Measurements from ENCODE around the gene IGFBP5. TPM values are rescaled to one million over a fixed set of nuclear protein-coding genes. Genes with fewer than 3 reads are reported as not detected.
A peak's percentile ranks its signal among the peaks of the same experiment; 100 is the strongest.

IGFBP5 gene
- total and polyA plus RNA-seq, 2 of the 8 experiments (the other 6 are each of a cell fraction or from before 2014, with no cell fraction given) = 2.2 to 2.5 TPM

GRCh38 chr2:216678813-216679657 lies 16.3 kb downstream of the IGFBP5 start:
- Histone ChIP-seq H3K27me3 (replicated peaks in 1 of 4; ENCODE audit: control insufficient read depth in 3 of 4, extremely low read depth in 1 of 4, insufficient read depth in 3 of 4, low read length in 3 of 4) (no peaks in the 10 kb centered on the region), H3K79me2 (ENCODE audit: control insufficient read depth in 1 of 2, insufficient read depth in 2 of 2, low read length in 2 of 2) (no peaks in the 10 kb centered on the region), H2BK12ac (ENCODE audit: low read depth, low read length) (peak overlapping the region; percentile 75; the same call in 1 of the 2 replicates), H3K4ac (replicated peaks; ENCODE audit: insufficient read length, low read depth, low read length) (no peak overlapping the region), H3K4me3 (ENCODE audit: extremely low read depth in 1 of 4, insufficient read depth in 2 of 4, low read depth in 3 of 4, low read length in 4 of 4) (no peak overlapping the region), H4K8ac (ENCODE audit: extremely low read depth, insufficient read depth, low read length) (no peak overlapping the region; the same call in 1 of the 2 replicates), H4K91ac (replicated peaks; ENCODE audit: insufficient read length, low read length) (no peak overlapping the region), H4K5ac (ENCODE audit: insufficient read length, low read depth, low read length) (no peak overlapping the region), H2BK15ac (ENCODE audit: low read length) (no peak overlapping the region), H2AK5ac (ENCODE audit: low read depth, low read length) (no peak overlapping the region), H3K14ac (ENCODE audit: insufficient read length) (no peak overlapping the region), H3K9me3 (ENCODE audit: insufficient read depth in 2 of 2, low read depth in 1 of 2, low read length in 1 of 2) (no peaks in the 10 kb centered on the region), H3K9ac (replicated peaks in 1 of 4; ENCODE audit: extremely low read depth in 1 of 4, low read depth in 3 of 4, low read length in 3 of 4) (no peak overlapping the region), H3K23me2 (ENCODE audit: low read depth, low read length) (no peaks in the 10 kb centered on the region), H3K79me1 (ENCODE audit: low read depth, low read length) (no peaks in the 10 kb centered on the region), H3K36me3 (ENCODE audit: control insufficient read depth in 2 of 4, insufficient read depth in 4 of 4, low read length in 3 of 4) (no peaks in the 10 kb centered on the region; a peak in 1 of 8 replicates), H3K4me1 (replicated peaks in 1 of 4; ENCODE audit: control insufficient read depth in 3 of 4, insufficient read depth in 4 of 4, low read length in 3 of 4) (peaks cover 0 to 4% (median 2%) of the 10 kb centered on the region in 4 experiments; a peak in 4 of 7 replicates), H4K20me1 (replicated peaks in 1 of 2; ENCODE audit: control insufficient read depth in 1 of 2, insufficient read depth in 2 of 2, low read length in 2 of 2) (no peaks in the 10 kb centered on the region), H3K18ac (ENCODE audit: extremely low read depth, low read length) (no peak overlapping the region; the same call in 1 of the 2 replicates), H2BK5ac (ENCODE audit: low read depth, low read length) (peak overlapping the region; percentile 52; the same call in 1 of the 2 replicates), H2AFZ (ENCODE audit: low read length) (no peak overlapping the region), H3K27ac (ENCODE audit: low read depth, low read length) (no peak overlapping the region), H3K23ac (ENCODE audit: insufficient read length) (no peak overlapping the region), H3K56ac (replicated peaks; ENCODE audit: insufficient read length, low read depth, low read length) (no peak overlapping the region), H2BK20ac (ENCODE audit: low read length) (no peak overlapping the region), H3K4me2 (ENCODE audit: insufficient read depth in 1 of 2, low read depth in 2 of 2, low read length in 2 of 2) (no peak overlapping the region), H2BK120ac (replicated peaks; ENCODE audit: low read depth, low read length) (no peak overlapping the region)
- DNase-seq (ENCODE audit: low read depth in 1 of 2, low spot score in 2 of 2) (no peak), FAIRE-seq (no peak)
- WGBS, 2 experiments (ENCODE audit: extremely low coverage in 1 of 2, insufficient coverage in 1 of 2, insufficient read length in 1 of 2, insufficient replicate concordance in 2 of 2, low coverage in 1 of 2, low lambda C conversion rate in 2 of 2, missing lambda C conversion rate in 1 of 2) = 89% methylated on average over 19 of the region's 21 CpGs; no CpG with 5 or more reads in 1 of the 2 experiments
- ChIA-PET POLR2A (ENCODE audit: partially characterized antibody) (interaction anchor here (0.9 kb wide), 1 partner anchor 172 kb away, joined by 3 read pairs; no protein-coding TSS in a partner anchor), CTCF (ENCODE audit: partially characterized antibody) (interaction anchor here (0.8 to 4.7 kb wide), 10 partner anchors 8 to 1596 kb away, joined by 3 to 30 read pairs (median 4); partner anchors contain the start of gene IGFBP5)
- 0 out of 2 replicates have a peak, but pooled peaks have one; percentile 12 for TF ChIP-seq YY1 (IDR thresholded peaks at IDR 0.05; ENCODE audit: low read depth, low read length)
- no peak for TF ChIP-seq KDM5A (IDR thresholded peaks at IDR 0.05; ENCODE audit: low read length)

Data from H1 (cell line).